ENCODE measurements around the gene PTPN5. TPM values are rescaled to one million over a fixed set of nuclear protein-coding genes. Genes with fewer than 3 reads are reported as not detected.

The PTPN5 gene
- total RNA-seq, 6 experiments from 2014 or later = not detected

DNA sequence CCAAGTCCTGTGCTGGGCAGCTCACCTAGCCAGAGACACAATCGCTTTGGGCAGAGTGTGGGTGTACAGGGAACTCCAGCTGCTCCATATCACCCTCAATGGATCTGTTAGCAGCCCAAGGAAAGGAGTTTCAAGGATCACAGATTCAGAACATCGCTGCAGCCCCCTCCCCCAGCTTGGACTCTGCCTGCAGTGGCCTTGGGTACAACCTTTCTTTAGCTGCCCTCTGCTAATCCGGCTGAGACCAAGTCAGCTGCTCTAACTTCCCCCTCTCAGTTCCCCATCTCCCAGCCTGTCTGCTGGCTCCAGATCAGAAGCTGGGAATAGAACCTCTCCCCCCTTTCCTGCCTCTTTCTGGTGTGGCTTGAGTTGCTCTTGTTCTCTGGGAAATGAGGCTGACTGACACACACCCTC lies 91.7 kb downstream of the PTPN5 start:
- Mint-ChIP-seq H3K36me3 (ENCODE audit: low read depth) (no peaks in the 10 kb centered on the region), H3K4me1 (ENCODE audit: low read depth) (peaks cover 20% of the 10 kb centered on the region), H3K9me3 (no peaks in the 10 kb centered on the region), H3K27me3 (ENCODE audit: insufficient read depth) (peaks cover 24% of the 10 kb centered on the region), H3K27ac (no peak overlapping the region), H3K4me3 (peak overlapping the region; percentile 79)
- no peak for DNase-seq
- TF ChIP-seq, protein P1, sequence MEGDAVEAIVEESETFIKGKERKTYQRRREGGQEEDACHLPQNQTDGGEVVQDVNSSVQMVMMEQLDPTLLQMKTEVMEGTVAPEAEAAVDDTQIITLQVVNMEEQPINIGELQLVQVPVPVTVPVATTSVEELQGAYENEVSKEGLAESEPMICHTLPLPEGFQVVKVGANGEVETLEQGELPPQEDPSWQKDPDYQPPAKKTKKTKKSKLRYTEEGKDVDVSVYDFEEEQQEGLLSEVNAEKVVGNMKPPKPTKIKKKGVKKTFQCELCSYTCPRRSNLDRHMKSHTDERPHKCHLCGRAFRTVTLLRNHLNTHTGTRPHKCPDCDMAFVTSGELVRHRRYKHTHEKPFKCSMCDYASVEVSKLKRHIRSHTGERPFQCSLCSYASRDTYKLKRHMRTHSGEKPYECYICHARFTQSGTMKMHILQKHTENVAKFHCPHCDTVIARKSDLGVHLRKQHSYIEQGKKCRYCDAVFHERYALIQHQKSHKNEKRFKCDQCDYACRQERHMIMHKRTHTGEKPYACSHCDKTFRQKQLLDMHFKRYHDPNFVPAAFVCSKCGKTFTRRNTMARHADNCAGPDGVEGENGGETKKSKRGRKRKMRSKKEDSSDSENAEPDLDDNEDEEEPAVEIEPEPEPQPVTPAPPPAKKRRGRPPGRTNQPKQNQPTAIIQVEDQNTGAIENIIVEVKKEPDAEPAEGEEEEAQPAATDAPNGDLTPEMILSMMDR (IDR thresholded peaks at IDR 0.05) = no peak

DNA sequence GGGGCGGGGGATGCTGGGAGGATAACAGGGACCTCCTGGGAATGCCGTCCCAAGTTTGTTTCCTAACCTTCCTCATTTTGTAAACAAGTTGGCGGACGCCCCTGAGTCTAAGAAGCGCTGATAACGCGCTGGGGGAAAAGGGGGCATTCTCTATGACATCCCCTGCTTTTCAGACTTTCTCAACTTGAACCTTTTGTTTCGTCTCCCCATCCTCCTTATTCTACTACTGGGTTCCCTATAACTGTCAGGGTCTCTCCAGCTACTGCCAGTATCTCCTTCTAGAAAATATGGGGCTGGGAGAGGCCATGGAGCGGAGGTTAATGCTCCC lies 92.4 kb downstream of the PTPN5 start:
- Mint-ChIP-seq H3K9me3 (no peaks in the 10 kb centered on the region), H3K4me1 (ENCODE audit: low read depth) (peaks cover 20% of the 10 kb centered on the region), H3K27ac (no peak overlapping the region), H3K4me3 (peak overlapping the region; percentile 79), H3K36me3 (ENCODE audit: low read depth) (no peaks in the 10 kb centered on the region), H3K27me3 (ENCODE audit: insufficient read depth) (peaks cover 23% of the 10 kb centered on the region)
- TF ChIP-seq, protein P1 (IDR thresholded peaks at IDR 0.05) = no peak
- DNase-seq = no peak

DNA sequence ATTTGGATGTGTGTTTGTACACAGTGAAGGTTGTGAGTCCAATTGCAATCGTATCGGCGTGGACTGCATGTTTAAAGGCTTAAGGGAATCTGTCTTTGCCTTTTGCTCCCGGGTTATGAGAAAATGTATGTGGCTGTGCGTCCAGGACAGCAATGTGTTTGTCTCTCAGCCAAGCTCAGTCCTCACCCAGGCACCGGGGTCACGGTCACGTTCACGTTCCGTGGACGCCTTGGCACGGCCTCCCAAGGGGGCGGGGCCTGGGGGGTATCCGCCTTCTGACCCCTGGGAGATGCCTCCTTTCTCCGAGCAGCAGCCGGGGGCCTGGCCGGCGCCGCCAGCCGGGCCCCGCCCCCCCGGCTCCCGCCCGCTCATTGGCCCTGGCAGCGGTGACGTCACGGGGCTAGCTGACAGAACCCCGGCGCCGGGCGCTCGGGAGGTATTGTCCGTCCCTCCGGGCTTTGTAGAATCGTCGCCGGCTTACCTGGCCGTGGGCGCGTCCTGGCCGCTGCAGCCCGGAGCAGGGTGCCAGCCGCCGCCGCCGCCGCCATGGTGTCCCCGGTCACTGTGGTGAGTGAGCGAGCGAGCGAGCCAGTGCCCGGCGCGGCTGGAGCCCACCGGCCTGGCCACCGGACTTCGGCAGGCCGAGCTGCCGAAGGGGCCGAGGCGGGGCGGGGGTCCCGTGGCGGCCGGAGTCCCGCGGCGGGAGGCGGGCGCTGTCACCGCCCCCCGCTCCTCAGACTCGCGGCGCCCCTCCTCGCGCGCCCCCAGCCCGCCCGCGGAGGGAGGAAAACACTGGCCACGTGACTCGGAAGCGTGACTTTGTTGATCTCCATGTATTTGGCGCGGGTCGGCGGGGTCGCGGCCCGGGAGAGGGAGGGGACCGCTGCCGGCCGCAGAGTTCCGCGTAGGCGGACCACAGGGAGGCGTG lies 93.0 kb downstream of the PTPN5 start, which contains the start of gene TMEM86A:
TMEM86A (plus strand) TSS at position 439 of the 928 bp plus-strand sequence; CDS start at position 547, 108 bp downstream.
- Mint-ChIP-seq H3K27me3 (ENCODE audit: insufficient read depth) (peaks cover 23% of the 10 kb centered on the region), H3K9me3 (no peaks in the 10 kb centered on the region), H3K4me3 (peak within 1 kb of the TSS; percentile 79), H3K27ac (no peak within 1 kb of the TSS), H3K36me3 (ENCODE audit: low read depth) (no peaks in the 10 kb centered on the region), H3K4me1 (ENCODE audit: low read depth) (peaks cover 20% of the 10 kb centered on the region)
- DNase-seq = peak; percentile 43
- TF ChIP-seq, protein P1 (IDR thresholded peaks at IDR 0.05) = no peak

DNA sequence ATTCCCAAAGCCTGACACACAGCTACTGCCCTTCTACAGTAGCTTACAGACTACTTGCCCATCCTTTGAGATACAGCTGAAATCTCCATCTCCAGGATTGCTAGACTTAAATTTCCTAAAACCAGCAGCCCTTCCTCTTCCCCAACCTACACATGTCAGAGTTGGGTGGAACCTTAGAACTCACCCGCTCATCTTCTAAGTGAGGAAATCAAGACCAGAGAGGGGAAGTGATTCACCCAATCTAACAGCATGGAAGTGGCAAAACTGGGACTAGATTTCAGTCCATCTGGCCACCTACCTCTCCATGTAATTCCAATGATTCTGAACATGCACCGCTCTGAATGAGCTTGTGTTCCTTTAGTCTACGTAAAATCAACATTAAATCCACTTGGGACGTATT lies 94.0 kb downstream of the PTPN5 start:
- TF ChIP-seq, protein P1 (IDR thresholded peaks at IDR 0.05) = no peak
- no peak for DNase-seq
- H3K4me3 Mint-ChIP-seq = no peak overlapping the region

DNA sequence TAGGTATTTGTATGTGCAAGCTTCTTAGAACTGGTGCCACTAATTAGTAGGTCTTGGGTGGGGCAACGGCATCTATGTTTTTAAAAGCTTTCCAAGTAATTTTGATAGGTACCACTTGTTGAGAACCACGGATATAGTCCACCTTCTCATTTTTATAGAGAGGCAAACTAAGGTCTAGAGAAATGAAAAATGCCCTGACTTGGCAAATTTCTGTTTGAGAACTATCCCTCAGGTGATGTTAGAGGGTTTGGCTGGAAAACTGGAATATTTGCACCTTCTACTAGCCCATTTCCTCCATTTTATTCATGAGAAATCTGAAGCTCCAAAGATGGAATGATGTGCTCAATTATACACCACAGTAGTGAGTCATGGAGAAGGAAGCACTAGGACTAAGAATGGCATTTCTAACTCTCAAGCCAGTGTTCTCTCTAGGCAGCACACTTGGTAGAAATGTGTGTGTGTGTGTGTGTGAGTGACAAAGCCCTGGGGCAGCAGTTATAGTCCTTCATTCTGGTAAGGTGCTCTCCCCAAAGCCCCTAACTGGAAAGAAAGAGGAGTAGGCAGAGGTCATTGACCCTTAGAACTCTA lies 94.9 kb downstream of the PTPN5 start:
- Mint-ChIP-seq H3K4me3 (no peak overlapping the region), H3K9me3 (no peaks in the 10 kb centered on the region), H3K27ac (no peak overlapping the region), H3K4me1 (ENCODE audit: low read depth) (peaks cover 20% of the 10 kb centered on the region), H3K27me3 (ENCODE audit: insufficient read depth) (peaks cover 10% of the 10 kb centered on the region), H3K36me3 (ENCODE audit: low read depth) (no peaks in the 10 kb centered on the region)
- peak; percentile 76 for DNase-seq
- TF ChIP-seq, protein P1 (IDR thresholded peaks at IDR 0.05) = no peak

More for the DNA sequence above, 94.0 kb downstream of the PTPN5 start:
- peaks cover 20% of the 10 kb centered on the region for H3K4me1 Mint-ChIP-seq (ENCODE audit: low read depth)
- H3K27ac Mint-ChIP-seq = no peak overlapping the region
- H3K9me3 Mint-ChIP-seq = no peaks in the 10 kb centered on the region
- no peaks in the 10 kb centered on the region for H3K36me3 Mint-ChIP-seq (ENCODE audit: low read depth)
- H3K27me3 Mint-ChIP-seq (ENCODE audit: insufficient read depth) = peaks cover 14% of the 10 kb centered on the region
